ENCODE data around the gene CDKN3.

The CDKN3 gene

DNA sequence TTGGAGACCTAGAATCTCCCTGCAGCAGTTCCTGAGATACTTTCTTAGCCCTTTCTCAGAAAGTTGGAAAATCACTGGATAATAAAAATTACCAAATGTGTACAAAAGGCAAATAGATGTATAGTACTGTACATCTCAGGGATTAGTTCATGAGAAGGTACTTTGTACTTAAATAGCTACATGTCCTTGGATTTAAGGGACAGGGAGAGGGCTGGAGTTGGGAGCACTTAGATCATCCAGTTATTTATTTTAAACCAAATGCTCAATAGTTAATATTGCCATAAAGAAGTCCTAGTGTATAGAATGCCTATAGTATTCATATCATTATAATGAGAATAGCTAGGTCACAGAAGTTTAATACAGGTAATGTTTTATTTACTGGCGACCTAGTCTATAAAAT, 13.4 kb downstream of the CDKN3 start:
- Histone ChIP-seq H2BK5ac (ENCODE audit: low read depth, low read length, poor library complexity) (no peak overlapping the region), H3K9me3 (ENCODE audit: insufficient read depth, low read depth, low read length) (no peaks in the 10 kb centered on the region), H3K18ac (ENCODE audit: low read length) (no peak overlapping the region), H2BK120ac (ENCODE audit: insufficient read depth, low read length, poor library complexity) (no peak overlapping the region), H3K27me3 (ENCODE audit: insufficient read depth, low read length) (no peaks in the 10 kb centered on the region), H3K14ac (ENCODE audit: low read length) (no peak overlapping the region), H4K8ac (ENCODE audit: low read depth, low read length) (no peak overlapping the region), H3K23ac (ENCODE audit: low read length) (no peak overlapping the region), H3K4me1 (ENCODE audit: control insufficient read depth in 1 of 2, insufficient read depth in 2 of 2, low read length in 2 of 2) (no peaks in the 10 kb centered on the region), H4K91ac (ENCODE audit: low read depth, low read length) (no peak overlapping the region), H2AK5ac (ENCODE audit: low read length) (no peak overlapping the region), H3K4me2 (ENCODE audit: low read length) (no peak overlapping the region), H3K4ac (ENCODE audit: low read depth, low read length) (no peak overlapping the region), H3K79me1 (ENCODE audit: low read length) (no peaks in the 10 kb centered on the region), H3K4me3 (ENCODE audit: low read depth, low read length) (no peak overlapping the region), H4K12ac (ENCODE audit: low read depth, low read length) (no peak overlapping the region), H2AFZ (ENCODE audit: insufficient read depth, low read length, poor library complexity) (no peak overlapping the region), H3K27ac (ENCODE audit: low read depth, low read length) (no peak overlapping the region), H3K9ac (ENCODE audit: low read length) (no peak overlapping the region), H2BK12ac (ENCODE audit: low read length) (no peak overlapping the region), H3K79me2 (ENCODE audit: control insufficient read depth, insufficient read depth, low read length, poor library complexity) (no peaks in the 10 kb centered on the region), H3K36me3 (ENCODE audit: control insufficient read depth in 1 of 2, insufficient read depth in 2 of 2, low read length in 2 of 2) (peaks cover 3 to 6% of the 10 kb centered on the region in 2 experiments)
- no peak for DNase-seq
- WGBS (ENCODE audit: extremely low coverage, insufficient coverage, insufficient read length), result no CpG with 5 or more reads among the region's 1 CpG

DNA sequence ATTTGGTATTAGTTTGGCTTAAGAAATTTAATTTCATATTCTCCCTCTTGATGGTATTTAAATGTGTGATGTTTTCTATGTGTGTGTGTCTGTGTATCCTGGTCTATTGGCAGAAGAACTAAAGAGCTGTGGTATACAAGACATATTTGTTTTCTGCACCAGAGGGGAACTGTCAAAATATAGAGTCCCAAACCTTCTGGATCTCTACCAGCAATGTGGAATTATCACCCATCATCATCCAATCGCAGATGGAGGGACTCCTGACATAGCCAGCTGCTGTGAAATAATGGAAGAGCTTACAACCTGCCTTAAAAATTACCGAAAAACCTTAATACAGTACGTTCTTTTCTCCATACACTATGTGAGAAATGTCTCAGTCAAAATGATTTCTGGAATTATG, 14.6 kb downstream of the CDKN3 start:
- H3K27me3 ChIP-seq (ENCODE audit: insufficient read depth, low read length), result no peaks in the 10 kb centered on the region
- no peak overlapping the region for H3K14ac ChIP-seq (ENCODE audit: low read length)
- no peak overlapping the region for H3K4me3 ChIP-seq (ENCODE audit: low read depth, low read length)
- H3K36me3 ChIP-seq (ENCODE audit: control insufficient read depth in 1 of 2, insufficient read depth in 2 of 2, low read length in 2 of 2), result peaks cover 4 to 6% of the 10 kb centered on the region in 2 experiments
- H3K27ac ChIP-seq (ENCODE audit: low read depth, low read length), result no peak overlapping the region
- no peak overlapping the region for H3K23ac ChIP-seq (ENCODE audit: low read length)
- no peak for DNase-seq
- H3K79me1 ChIP-seq (ENCODE audit: low read length), result no peaks in the 10 kb centered on the region
- no peak overlapping the region for H3K9ac ChIP-seq (ENCODE audit: low read length)
- H2BK12ac ChIP-seq (ENCODE audit: low read length), result no peak overlapping the region
- H2BK5ac ChIP-seq (ENCODE audit: low read depth, low read length, poor library complexity), result no peak overlapping the region
- no peak overlapping the region for H4K12ac ChIP-seq (ENCODE audit: low read depth, low read length)
- no CpG with 5 or more reads among the region's 3 CpGs for WGBS (ENCODE audit: extremely low coverage, insufficient coverage, insufficient read length)
- H3K79me2 ChIP-seq (ENCODE audit: control insufficient read depth, insufficient read depth, low read length, poor library complexity), result no peaks in the 10 kb centered on the region
- no peak overlapping the region for H3K4me2 ChIP-seq (ENCODE audit: low read length)
- H3K4me1 ChIP-seq (ENCODE audit: control insufficient read depth in 1 of 2, insufficient read depth in 2 of 2, low read length in 2 of 2), result no peaks in the 10 kb centered on the region
- H3K18ac ChIP-seq (ENCODE audit: low read length), result no peak overlapping the region
- H2BK120ac ChIP-seq (ENCODE audit: insufficient read depth, low read length, poor library complexity), result no peak overlapping the region
- H3K4ac ChIP-seq (ENCODE audit: low read depth, low read length), result no peak overlapping the region
- no peak overlapping the region for H2AFZ ChIP-seq (ENCODE audit: insufficient read depth, low read length, poor library complexity)
- H2AK5ac ChIP-seq (ENCODE audit: low read length), result no peak overlapping the region
- no peaks in the 10 kb centered on the region for H3K9me3 ChIP-seq (ENCODE audit: insufficient read depth, low read depth, low read length)
- H4K8ac ChIP-seq (ENCODE audit: low read depth, low read length), result no peak overlapping the region
- H4K91ac ChIP-seq (ENCODE audit: low read depth, low read length), result no peak overlapping the region

DNA sequence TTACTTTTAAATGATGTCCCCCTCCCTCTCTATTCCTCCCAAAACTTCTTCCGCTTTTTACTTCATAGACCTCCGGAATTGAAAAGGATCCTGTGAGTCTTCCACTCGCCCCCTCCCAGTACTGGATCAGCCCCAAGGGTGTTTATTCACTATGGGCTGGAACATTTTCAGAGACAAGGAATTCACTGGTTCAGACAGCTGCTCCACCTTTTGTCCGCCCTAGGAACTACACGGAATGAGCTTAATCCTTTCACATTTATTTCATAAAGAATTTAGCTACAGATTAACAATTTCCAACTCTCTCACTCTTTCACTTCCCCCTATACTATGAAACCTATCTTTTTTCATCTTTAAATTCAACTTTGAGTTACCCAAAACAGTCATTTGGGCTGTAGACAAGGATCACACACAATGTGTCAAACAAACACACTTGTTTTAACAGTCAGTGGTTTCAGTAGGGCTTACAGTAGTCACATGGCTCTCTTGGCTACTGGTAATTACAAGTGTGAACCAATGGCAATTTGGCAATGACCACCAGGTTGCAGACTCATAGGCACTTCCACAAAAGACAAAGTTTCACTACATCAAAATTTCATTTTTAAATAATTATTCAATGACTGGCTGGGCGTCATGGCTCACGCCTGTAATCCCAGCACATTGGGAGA, 23.8 kb downstream of the CDKN3 start:
- no peak overlapping the region for H4K91ac ChIP-seq (ENCODE audit: low read depth, low read length)

DNA sequence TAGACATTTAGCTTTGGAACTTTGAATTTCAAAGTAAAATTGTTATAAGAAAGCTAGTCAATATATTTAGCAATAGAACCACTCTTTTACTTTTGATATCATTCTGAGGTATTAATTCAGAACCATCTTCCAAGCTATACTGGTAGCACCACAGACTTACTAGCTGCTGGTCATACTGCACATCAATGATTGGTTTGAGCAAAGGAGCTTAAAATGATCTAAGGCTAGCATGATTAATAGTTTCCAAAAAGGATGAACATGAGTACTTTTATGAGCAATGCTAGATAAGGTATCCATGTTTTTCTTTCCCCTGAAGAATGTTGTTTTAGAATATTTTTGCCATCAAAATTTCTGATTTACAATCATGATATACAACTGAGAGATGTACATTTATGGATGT, 27.2 kb downstream of the CDKN3 start:
- H3K9ac ChIP-seq (ENCODE audit: low read length), result no peak overlapping the region
- no peak overlapping the region for H3K27ac ChIP-seq (ENCODE audit: low read depth, low read length)

More for the DNA sequence above, 23.8 kb downstream of the CDKN3 start:
- H2AFZ ChIP-seq (ENCODE audit: insufficient read depth, low read length, poor library complexity), result no peak overlapping the region
- H3K36me3 ChIP-seq (ENCODE audit: control insufficient read depth in 1 of 2, insufficient read depth in 2 of 2, low read length in 2 of 2), result peaks cover 1 to 4% of the 10 kb centered on the region in 2 experiments
- no peaks in the 10 kb centered on the region for H3K9me3 ChIP-seq (ENCODE audit: insufficient read depth, low read depth, low read length)
- H2BK120ac ChIP-seq (ENCODE audit: insufficient read depth, low read length, poor library complexity), result no peak overlapping the region
- H2AK5ac ChIP-seq (ENCODE audit: low read length), result no peak overlapping the region
- no peak overlapping the region for H3K27ac ChIP-seq (ENCODE audit: low read depth, low read length)
- no CpG with 5 or more reads among the region's 7 CpGs for WGBS (ENCODE audit: extremely low coverage, insufficient coverage, insufficient read length)
- no peak overlapping the region for H3K18ac ChIP-seq (ENCODE audit: low read length)
- no peak overlapping the region for H3K23ac ChIP-seq (ENCODE audit: low read length)
- H4K12ac ChIP-seq (ENCODE audit: low read depth, low read length), result no peak overlapping the region
- H3K4me2 ChIP-seq (ENCODE audit: low read length), result no peak overlapping the region
- H3K79me2 ChIP-seq (ENCODE audit: control insufficient read depth, insufficient read depth, low read length, poor library complexity), result no peaks in the 10 kb centered on the region
- H3K4me1 ChIP-seq (ENCODE audit: control insufficient read depth in 1 of 2, insufficient read depth in 2 of 2, low read length in 2 of 2), result no peaks in the 10 kb centered on the region
- no peak overlapping the region for H3K4ac ChIP-seq (ENCODE audit: low read depth, low read length)
- H2BK12ac ChIP-seq (ENCODE audit: low read length), result no peak overlapping the region
- H3K79me1 ChIP-seq (ENCODE audit: low read length), result no peaks in the 10 kb centered on the region
- no peak overlapping the region for H3K14ac ChIP-seq (ENCODE audit: low read length)
- no peak overlapping the region for H4K8ac ChIP-seq (ENCODE audit: low read depth, low read length)
- peak; percentile 27 to 58 for DNase-seq
- H3K4me3 ChIP-seq (ENCODE audit: low read depth, low read length), result no peak overlapping the region
- H2BK5ac ChIP-seq (ENCODE audit: low read depth, low read length, poor library complexity), result no peak overlapping the region
- H3K27me3 ChIP-seq (ENCODE audit: insufficient read depth, low read length), result no peaks in the 10 kb centered on the region
- no peak overlapping the region for H3K9ac ChIP-seq (ENCODE audit: low read length)

More for the DNA sequence above, 27.2 kb downstream of the CDKN3 start:
- Histone ChIP-seq H2BK5ac (ENCODE audit: low read depth, low read length, poor library complexity) (no peak overlapping the region), H3K79me2 (ENCODE audit: control insufficient read depth, insufficient read depth, low read length, poor library complexity) (no peaks in the 10 kb centered on the region), H3K4me2 (ENCODE audit: low read length) (no peak overlapping the region), H3K4me1 (ENCODE audit: control insufficient read depth in 1 of 2, insufficient read depth in 2 of 2, low read length in 2 of 2) (no peaks in the 10 kb centered on the region), H3K14ac (ENCODE audit: low read length) (no peak overlapping the region), H3K9me3 (ENCODE audit: insufficient read depth, low read depth, low read length) (no peaks in the 10 kb centered on the region), H3K27me3 (ENCODE audit: insufficient read depth, low read length) (no peaks in the 10 kb centered on the region), H2AFZ (ENCODE audit: insufficient read depth, low read length, poor library complexity) (no peak overlapping the region), H3K4me3 (ENCODE audit: low read depth, low read length) (no peak overlapping the region), H4K91ac (ENCODE audit: low read depth, low read length) (no peak overlapping the region), H2BK12ac (ENCODE audit: low read length) (no peak overlapping the region), H2AK5ac (ENCODE audit: low read length) (no peak overlapping the region), H3K23ac (ENCODE audit: low read length) (no peak overlapping the region), H3K79me1 (ENCODE audit: low read length) (no peaks in the 10 kb centered on the region), H2BK120ac (ENCODE audit: insufficient read depth, low read length, poor library complexity) (no peak overlapping the region), H3K4ac (ENCODE audit: low read depth, low read length) (no peak overlapping the region), H4K8ac (ENCODE audit: low read depth, low read length) (no peak overlapping the region), H3K36me3 (ENCODE audit: control insufficient read depth in 1 of 2, insufficient read depth in 2 of 2, low read length in 2 of 2) (peaks cover under 1 to 4% of the 10 kb centered on the region in 2 experiments), H4K12ac (ENCODE audit: low read depth, low read length) (no peak overlapping the region), H3K18ac (ENCODE audit: low read length) (no peak overlapping the region)
- no peak for DNase-seq

All from trophoblast cell (in vitro differentiated cells and primary cell).